HUES48 (cell line): ENCODE results near the gene SLC2A9.
"Not testable (repeated sequence)": the region's sequence is repeated elsewhere in the genome, so short reads cannot be mapped to it uniquely, and the experiment has no call there.

Experiments used
- H3K27ac ChIP-seq: one replicate; pipeline ENCODE4 v1.7.0; 2013; ENCODE audit warnings: low read depth, low read length, inconsistent platforms
- H3K27me3 ChIP-seq: 2 replicates; pipeline ENCODE4 v1.6.1; 2013; ENCODE audit warnings: mild to moderate bottlenecking, low read length; ENCODE audit not compliant: control insufficient read depth, insufficient read depth
- H3K36me3 ChIP-seq: 2 replicates; pipeline ENCODE4 v1.6.1; 2013; ENCODE audit warnings: low read length; ENCODE audit not compliant: control insufficient read depth, insufficient read depth
- H3K4me1 ChIP-seq: 2 replicates; pipeline ENCODE4 v1.6.1; 2013; ENCODE audit warnings: mild to moderate bottlenecking, low read length; ENCODE audit not compliant: control insufficient read depth, insufficient read depth
- H3K4me3 ChIP-seq: 2 replicates; pipeline ENCODE4 v1.5.1; 2013; ENCODE audit warnings: mild to moderate bottlenecking, low read depth, low read length
- H3K9ac ChIP-seq: 2 replicates; pipeline ENCODE4 v1.6.1; 2013; ENCODE audit warnings: mild to moderate bottlenecking, low read depth, low read length, moderate library complexity
- H3K9me3 ChIP-seq: 2 replicates; pipeline ENCODE4 v1.6.1; 2013; ENCODE audit warnings: low read length; ENCODE audit not compliant: control insufficient read depth, insufficient read depth

The SLC2A9 gene

DNA sequence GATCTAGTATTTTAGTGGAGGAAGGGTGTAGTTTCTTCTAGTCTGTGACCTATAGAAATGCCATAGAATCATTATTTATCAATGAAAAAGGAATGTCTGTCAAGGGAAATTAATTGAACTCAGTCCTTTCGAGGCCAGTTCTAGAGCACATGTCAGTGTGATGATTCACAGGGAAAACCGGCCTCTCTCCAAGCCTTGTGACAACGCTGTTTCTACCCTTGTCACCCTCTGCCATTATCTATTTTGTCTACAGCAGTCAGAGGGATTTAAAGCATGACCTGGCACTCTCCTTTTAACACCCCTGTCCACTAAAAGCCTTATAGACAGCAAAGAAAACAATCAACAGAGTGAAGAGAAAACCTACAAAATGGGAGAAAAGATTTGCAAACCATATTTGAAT lies 120.0 kb downstream of the SLC2A9 start:
- Histone ChIP-seq H3K27me3 (no peaks in the 10 kb centered on the region), H3K4me3 (no peak overlapping the region), H3K4me1 (0 out of 2 replicates have a peak, but pooled peaks cover 5% of the 10 kb centered on the region), H3K9ac (no peak overlapping the region), H3K27ac (no peak overlapping the region), H3K36me3 (no peaks in the 10 kb centered on the region), H3K9me3 (no peaks in the 10 kb centered on the region)

DNA sequence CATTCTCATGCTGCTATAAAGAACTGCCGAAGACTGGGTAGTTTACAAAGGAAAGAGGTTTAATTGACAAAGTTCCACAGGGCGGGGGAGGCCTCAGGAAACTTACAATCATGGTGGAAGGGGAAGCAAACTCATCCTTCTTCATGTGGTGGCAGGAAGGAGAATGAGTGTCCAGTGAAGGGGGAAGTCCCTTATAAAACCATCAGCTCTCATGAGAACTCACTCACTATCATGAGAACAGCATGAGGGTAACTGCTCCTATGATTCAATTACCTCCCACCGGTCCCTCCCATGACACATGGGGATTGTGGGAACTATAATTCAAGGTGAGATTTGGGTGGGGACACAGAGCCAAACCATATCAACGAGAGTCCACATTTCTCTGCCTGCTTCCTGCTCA lies 120.7 kb downstream of the SLC2A9 start:
- not testable (repeated sequence) for H3K4me1 ChIP-seq, H3K9me3 ChIP-seq, H3K27me3 ChIP-seq, H3K9ac ChIP-seq, H3K4me3 ChIP-seq, H3K27ac ChIP-seq, H3K36me3 ChIP-seq

DNA sequence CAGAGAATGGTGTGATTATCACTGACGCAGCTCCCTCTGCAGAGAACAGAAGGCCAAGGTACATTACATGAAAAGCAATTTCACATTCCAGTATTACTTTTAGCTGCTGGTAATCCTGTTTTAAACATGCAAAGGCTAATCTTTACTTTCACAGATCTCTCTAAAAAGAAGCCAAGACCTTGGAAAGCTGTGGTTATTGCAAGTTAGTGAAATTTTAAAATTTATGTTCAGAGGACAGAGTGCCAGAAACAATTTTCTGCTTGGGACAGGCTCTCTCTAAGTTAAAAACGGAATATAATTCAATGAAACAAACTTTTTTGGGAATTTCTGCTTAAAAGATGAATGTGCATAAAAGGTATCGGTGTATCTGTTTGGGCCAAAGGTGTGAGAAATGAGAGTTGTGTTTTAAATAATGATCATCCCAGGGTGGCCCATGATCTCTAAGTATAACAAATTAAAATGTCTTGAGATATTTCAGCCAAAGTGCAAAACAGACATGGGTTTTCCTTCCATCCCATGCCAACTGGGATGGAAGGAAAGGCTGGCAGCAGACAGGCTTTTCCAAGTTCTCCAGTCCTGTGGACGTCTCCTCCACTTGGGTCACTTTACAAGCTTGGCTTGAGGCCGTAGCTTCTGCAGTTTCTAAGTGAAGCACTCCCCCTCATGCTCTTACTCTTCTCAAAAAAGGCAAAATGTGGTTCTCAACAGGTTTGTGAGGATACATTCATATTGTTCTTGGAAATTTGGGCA lies 121.8 kb downstream of the SLC2A9 start:
- Histone ChIP-seq H3K9me3 (no peaks in the 10 kb centered on the region), H3K36me3 (no peaks in the 10 kb centered on the region), H3K9ac (no peak overlapping the region), H3K27me3 (no peaks in the 10 kb centered on the region), H3K4me3 (no peak overlapping the region), H3K4me1 (0 out of 2 replicates have a peak, but pooled peaks cover 5% of the 10 kb centered on the region), H3K27ac (no peak overlapping the region)

DNA sequence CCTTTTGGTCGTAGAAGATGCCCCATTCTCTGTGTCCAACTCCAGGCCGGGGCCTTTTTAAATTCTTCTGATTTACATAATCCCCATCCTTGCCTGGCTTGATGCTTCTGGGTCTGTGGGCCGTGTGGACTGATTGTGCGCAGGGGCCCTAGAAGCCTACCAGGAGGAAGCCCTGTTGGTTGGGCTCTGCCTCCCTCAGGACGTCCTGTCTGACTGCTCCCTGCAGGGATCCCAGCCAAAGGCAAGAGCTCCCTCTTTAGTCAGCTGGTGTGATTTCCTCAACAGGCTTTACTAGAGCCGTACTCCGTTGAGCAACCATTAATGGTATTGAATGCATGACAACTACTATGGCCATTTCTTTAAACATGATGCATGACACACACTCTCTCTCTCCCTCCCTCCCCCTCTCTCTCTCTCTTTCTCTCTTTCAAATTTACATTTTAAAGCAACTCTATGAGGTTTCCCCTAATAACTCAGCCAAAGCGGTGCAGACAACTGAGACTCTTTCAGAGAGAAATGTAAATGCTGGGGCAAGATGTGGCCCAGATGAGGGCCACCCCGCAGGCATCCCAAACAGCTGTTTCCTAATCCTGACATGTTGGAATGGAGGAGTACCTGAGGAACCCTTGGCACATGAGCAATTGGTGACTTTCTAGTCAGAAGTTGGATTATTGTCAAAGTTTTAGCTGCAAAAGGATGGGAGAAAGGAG lies 122.5 kb downstream of the SLC2A9 start:
- Histone ChIP-seq H3K4me1 (0 out of 2 replicates have a peak, but pooled peaks cover 5% of the 10 kb centered on the region), H3K27me3 (no peaks in the 10 kb centered on the region), H3K27ac (no peak overlapping the region), H3K36me3 (no peaks in the 10 kb centered on the region), H3K9me3 (no peaks in the 10 kb centered on the region), H3K4me3 (no peak overlapping the region), H3K9ac (no peak overlapping the region)

DNA sequence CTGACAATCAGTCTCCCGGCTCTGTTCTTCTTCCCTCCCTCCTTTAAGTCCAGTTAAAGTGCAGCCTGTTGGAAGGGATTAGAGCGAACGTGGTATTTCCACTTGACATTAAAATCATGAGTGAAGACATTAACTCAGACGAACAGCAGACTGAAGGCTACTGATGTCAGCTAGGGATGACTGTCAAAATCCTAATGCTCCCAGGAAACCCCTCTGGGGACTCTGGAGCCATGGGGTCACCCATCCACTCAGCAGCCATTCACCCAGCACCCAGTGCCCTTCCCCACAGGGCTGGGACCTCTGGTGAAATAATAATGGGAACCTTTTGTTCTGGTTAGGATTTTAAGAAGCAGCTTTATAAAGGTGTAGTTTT lies 126.0 kb downstream of the SLC2A9 start:
- Histone ChIP-seq H3K4me3 (no peak overlapping the region), H3K36me3 (no peaks in the 10 kb centered on the region), H3K27me3 (no peaks in the 10 kb centered on the region), H3K4me1 (0 out of 2 replicates have a peak, but pooled peaks cover 5% of the 10 kb centered on the region), H3K9ac (no peak overlapping the region), H3K27ac (no peak overlapping the region), H3K9me3 (no peaks in the 10 kb centered on the region)

DNA sequence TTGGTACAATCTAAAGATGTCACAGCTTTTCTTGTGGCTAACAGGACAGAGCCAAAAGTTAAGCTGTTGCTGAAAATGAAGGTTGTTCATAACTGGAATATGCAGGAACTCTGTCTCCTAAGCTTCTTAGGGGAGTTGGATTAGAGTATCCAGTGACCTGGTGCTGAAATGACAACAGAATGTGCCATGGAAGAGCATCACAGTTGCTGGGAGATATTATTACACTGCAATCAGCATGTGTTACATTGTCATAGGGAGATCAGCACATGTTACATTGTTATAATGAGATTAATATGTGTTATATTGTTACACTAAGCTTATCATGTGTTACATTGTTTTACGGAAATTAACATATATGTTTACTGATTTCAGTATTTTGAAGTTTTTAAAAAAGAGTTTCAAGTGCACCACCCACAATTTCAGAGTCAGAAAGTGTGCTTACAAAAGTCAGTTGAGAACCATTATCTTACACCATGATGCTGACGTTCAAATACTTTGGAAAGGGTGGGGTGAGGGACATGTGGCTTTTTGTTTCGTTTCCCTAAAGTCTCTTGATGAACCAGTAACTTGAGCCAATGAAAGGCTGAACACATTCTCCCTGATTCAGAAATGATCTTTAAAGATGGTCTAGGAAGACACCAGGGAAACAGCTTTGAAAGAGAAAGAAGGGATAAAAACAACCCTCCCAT lies 126.5 kb downstream of the SLC2A9 start:
- no peak overlapping the region for H3K27ac ChIP-seq
- H3K9ac ChIP-seq: no peak overlapping the region
- H3K4me1 ChIP-seq: 0 out of 2 replicates have a peak, but pooled peaks cover 5% of the 10 kb centered on the region
- H3K27me3 ChIP-seq: no peaks in the 10 kb centered on the region
- H3K36me3 ChIP-seq: no peaks in the 10 kb centered on the region
- no peaks in the 10 kb centered on the region for H3K9me3 ChIP-seq
- no peak overlapping the region for H3K4me3 ChIP-seq

DNA sequence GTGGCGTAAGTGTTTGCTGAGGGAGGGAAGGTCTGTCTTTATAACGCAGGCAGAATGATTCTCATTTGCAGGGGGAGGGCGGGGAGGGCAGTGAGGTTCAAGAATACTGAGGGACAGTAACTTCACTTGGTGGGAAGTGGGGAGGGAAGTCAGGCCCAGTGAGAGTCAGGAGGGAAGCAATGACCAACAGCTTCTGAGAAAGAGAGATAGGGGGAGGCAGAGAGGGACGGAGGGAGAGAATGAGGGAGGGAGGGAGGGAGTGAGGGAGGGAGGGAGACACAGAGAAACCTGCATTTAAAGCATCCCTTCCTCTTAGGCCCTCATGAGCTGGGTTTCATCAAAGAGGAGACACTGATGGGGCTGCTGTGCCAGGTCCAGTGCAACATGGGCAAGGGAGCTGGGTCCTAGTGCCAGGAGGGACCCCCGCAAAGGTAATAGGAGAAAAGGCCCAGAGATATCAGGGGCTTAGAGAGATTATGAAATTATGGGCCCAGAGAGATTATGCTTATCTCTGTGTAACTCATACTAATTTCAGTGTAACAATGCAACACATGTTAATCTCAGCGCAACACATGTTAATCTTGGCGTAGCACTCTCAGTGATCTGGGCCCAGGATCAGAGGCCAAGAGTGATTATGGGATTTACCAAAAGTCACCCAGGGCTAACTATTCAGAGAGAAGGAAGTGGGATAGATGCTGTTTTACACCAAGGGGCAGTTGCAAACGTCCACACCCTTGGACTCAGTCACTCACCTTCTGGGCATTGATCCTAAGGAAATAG lies 127.8 kb downstream of the SLC2A9 start:
- H3K36me3 ChIP-seq: no peaks in the 10 kb centered on the region
- H3K9ac ChIP-seq: no peak overlapping the region
- no peaks in the 10 kb centered on the region for H3K4me1 ChIP-seq
- H3K27ac ChIP-seq: no peak overlapping the region
- no peaks in the 10 kb centered on the region for H3K9me3 ChIP-seq
- H3K4me3 ChIP-seq: no peak overlapping the region
- H3K27me3 ChIP-seq: no peaks in the 10 kb centered on the region

DNA sequence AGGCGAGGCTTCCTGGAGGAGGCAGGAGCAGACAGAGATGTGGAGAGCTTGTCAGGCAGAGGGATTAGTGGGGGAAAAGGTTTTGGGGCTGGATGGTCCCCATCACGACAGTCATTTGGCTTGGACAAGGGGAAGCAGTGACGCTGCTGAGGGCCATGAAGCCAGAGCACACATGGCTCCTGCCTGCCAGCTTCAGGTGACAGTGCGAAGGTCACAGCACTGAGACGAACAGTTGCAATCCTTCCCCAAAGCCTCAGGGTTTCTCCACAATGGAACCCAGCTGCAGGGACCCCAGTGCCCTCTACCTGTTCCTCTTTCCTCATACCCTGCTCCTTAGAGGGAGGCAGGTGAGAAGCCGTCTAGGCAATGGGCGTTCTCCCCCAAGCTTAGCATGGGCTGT lies 129.6 kb downstream of the SLC2A9 start:
- no peaks in the 10 kb centered on the region for H3K27me3 ChIP-seq
- no peak overlapping the region for H3K9ac ChIP-seq
- no peaks in the 10 kb centered on the region for H3K36me3 ChIP-seq
- H3K9me3 ChIP-seq: no peaks in the 10 kb centered on the region
- no peaks in the 10 kb centered on the region for H3K4me1 ChIP-seq
- no peak overlapping the region for H3K27ac ChIP-seq
- no peak overlapping the region for H3K4me3 ChIP-seq

DNA sequence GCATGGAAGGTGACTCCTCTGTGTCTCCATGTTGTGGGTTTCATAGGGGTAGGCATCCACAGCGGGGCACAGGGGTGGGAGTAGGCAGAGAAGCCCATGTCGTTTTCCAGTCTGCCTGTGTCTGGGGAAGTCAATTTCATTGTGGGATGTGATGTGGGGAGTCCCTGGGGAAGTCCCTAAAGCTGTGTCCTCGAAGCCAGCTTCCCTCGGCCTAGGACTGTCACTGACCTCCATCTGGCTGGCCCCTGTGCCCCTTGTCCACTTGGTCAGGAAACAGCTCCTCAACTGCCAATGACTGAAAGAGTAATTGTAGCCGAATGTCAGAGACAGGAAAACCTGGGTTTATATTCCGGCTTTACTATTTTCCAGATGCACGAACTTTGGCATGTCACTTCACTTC lies 130.2 kb downstream of the SLC2A9 start:
- Histone ChIP-seq H3K4me1 (no peaks in the 10 kb centered on the region), H3K4me3 (no peak overlapping the region), H3K27ac (no peak overlapping the region), H3K27me3 (no peaks in the 10 kb centered on the region), H3K36me3 (no peaks in the 10 kb centered on the region), H3K9ac (no peak overlapping the region), H3K9me3 (no peaks in the 10 kb centered on the region)

DNA sequence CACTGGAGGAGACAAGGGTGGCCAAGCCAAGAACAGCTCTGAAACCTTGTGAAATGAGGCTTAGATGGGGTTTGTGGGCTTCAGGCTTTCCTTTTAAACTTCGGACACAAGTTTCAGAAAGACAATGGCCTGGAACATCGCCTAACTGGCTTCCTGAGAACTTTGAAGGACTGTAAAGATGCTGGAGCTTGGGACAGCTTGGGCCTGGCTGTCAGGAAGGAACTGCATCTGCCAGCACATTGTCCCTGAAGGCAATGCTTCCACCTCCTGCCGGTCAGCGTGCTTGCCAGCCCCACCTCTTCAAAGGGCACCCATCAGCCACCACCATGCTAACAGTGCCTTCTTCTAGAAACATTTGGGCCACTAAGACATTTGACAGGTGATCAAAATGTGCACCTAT lies 132.0 kb downstream of the SLC2A9 start:
- no peak overlapping the region for H3K27ac ChIP-seq
- no peaks in the 10 kb centered on the region for H3K9me3 ChIP-seq
- H3K4me3 ChIP-seq: no peak overlapping the region
- no peak overlapping the region for H3K9ac ChIP-seq
- no peaks in the 10 kb centered on the region for H3K36me3 ChIP-seq
- H3K4me1 ChIP-seq: no peaks in the 10 kb centered on the region
- H3K27me3 ChIP-seq: no peaks in the 10 kb centered on the region
